HG02884 (cell line): ENCODE data around the gene DEPDC1B.
"Not testable (repeated sequence)": the region's sequence is repeated elsewhere in the genome, so short reads cannot be mapped to it uniquely, and the experiment has no call there.

Experiments used
- ATAC-seq: cut with Tn5 transposase; IDR thresholded peaks from one replicate; pipeline ENCODE4 v1.9.1; 2021; ENCODE audit warnings: mild to moderate bottlenecking, moderate library complexity; ENCODE audit not compliant: unreplicated experiment

The DEPDC1B gene

DNA sequence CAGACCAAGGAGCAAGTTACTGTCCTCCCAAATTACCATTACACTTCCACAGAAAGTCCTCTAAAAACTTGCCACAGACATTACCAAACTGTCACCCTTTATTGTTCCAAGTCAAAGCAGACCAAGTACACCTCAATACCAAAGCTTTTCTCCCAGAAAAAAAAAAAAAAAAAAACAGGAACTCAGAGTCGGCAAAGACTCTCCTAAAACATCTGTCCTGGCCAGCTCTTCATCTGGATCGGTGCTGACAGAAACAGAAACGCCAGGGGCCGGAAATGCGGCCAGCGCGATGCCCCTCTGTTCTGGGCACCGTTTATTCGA lies 718 bp downstream of the DEPDC1B start:
- no peak for ATAC-seq

DNA sequence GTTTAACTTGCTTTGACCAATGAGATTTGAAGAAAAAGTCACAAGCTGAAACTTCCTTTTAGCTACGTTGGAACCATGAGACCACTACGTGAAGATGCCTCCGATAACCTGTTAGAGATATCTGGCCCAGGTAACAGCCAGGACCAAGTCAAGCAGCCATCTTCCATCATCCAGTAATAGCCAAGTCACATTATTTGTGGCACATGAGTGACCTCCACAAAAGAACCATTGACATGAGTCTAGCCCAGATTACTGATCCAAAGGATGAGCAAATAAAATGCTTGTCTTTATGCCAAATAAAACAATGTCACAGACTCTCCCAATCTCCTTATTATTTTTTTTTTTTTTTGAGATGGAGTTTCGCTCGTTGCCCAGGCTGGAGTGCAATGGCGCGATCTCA lies 1.6 kb downstream of the DEPDC1B start:
- ATAC-seq, result no peak

GRCh38 chr5:60690326-60690725 lies 9.6 kb downstream of the DEPDC1B start:
- no peak for ATAC-seq

GRCh38 chr5:60688980-60689379 lies 11.0 kb downstream of the DEPDC1B start:
- ATAC-seq, result no peak

DNA sequence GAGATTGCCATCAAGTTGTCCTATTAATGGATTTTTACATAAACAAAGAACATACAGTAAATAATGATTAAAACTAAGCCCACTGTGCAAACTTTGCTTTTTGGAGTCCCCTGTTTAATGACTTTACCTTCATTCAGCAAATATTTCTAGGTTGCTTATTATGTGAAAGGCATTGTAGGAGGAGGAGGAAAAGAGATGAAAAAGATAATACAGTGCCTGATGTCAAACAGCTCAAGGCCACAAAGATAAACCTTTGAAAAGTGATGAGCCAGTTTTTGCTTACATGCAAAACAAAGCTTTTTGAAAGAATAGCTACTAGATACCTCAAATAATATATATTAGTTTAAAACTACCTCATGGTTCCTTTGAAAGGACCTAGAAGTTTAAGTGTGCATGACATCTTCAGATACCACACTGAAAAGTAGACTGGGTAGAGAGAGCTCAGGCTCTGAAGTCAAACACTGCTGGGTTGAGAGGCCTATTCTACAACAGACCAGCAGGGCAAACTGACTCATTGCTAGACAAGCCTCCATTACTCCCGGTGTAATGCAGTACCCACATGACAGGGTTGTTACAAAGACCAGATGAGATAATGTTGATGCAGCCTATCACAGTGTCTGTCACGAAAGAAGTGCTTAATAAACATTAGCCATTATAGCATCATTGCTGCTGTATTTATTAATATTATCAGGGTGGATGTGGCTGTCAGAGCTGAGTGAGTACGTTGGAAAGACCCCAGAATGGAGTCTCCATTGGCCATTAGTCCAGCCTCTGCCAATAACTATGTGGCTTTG lies 11.8 kb downstream of the DEPDC1B start:
- peak; percentile 99 for ATAC-seq

- ATAC-seq, result no peak
Measured at GRCh38 chr5:60686157-60686556, 13.8 kb downstream of the DEPDC1B start.

- no peak for ATAC-seq
Measured at GRCh38 chr5:60685700-60686099, 14.3 kb downstream of the DEPDC1B start.

DNA sequence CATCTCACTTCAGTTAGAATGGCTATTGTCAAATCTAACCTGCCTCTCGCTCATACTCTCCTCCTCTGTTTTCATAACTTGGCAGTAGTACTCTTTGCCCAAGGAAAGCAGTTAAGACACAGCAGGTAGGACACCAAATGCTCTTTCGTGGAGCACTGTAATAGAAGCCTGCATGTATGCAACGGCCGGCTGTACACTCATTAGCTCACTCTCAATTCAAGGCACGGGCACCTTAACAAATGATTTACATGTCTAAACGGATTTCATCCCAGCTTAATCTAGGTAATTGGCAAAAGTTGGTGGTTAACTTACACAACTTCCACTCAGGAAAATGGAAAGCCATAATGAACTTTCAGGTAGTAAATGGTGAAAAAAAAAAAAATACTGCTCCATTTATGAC lies 14.9 kb downstream of the DEPDC1B start:
- no peak for ATAC-seq

GRCh38 chr5:60682007-60682406 lies 18.0 kb downstream of the DEPDC1B start:
- not testable (repeated sequence) for ATAC-seq

DNA sequence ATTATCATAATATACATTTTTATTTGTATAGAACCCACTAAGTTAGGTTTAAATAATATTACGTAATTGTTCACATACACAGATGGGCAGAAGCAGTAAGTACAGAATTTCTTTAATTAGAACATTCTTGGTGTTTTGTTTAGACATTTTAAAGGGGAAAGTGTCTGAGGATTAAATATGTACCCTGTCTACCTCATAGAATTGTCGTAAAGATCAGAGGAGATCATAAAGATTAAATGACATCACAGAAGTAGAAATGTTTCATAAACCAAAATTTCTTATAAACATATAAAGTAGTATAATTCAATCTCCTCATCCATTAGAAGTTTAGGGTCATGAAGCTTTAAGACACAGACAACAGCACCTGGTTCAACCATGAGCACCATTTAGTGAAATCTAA lies 20.1 kb downstream of the DEPDC1B start:
- ATAC-seq, result no peak

- ATAC-seq, result peak; percentile 67
Measured at GRCh38 chr5:60677850-60678664, 21.9 kb downstream of the DEPDC1B start.

- ATAC-seq, result no peak
Measured at GRCh38 chr5:60675286-60675685, 24.7 kb downstream of the DEPDC1B start.

DNA sequence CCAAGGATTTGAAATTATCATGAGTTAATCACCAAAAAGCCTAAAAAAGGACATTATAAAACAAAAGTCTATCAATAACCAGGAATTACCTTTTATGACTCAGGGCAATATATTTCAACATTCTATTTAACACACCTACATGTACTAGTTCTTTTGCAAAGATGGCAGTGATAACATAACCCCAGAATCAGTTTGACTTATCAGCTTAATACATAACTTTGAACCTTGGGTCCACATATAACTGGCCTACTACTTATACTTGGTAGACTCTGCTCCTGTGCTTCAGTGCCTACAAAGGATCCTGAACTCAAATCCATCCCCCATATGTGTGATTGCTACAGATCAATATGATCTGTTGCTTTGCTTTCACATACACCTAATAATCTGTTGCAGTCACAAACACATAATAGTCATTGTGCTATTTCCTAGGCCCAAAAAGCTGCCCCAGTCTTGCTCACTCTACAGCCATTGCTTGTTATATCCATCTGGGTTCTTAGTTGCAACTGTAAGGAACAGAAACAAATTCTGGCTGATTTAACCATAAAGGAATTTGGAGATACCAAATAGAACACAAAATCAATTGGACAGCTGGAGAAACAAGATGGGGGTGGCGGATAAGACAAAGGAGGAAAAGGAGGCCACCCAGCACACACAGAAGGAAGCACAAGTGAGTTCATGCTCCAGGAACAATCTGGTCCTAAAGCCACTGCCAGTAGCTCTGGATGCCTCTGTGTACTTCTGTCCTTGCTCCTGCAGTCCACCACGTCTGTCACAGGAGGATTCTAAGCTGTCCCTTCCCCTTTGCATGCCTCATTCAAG lies 25.5 kb downstream of the DEPDC1B start:
- ATAC-seq, result no peak

DNA sequence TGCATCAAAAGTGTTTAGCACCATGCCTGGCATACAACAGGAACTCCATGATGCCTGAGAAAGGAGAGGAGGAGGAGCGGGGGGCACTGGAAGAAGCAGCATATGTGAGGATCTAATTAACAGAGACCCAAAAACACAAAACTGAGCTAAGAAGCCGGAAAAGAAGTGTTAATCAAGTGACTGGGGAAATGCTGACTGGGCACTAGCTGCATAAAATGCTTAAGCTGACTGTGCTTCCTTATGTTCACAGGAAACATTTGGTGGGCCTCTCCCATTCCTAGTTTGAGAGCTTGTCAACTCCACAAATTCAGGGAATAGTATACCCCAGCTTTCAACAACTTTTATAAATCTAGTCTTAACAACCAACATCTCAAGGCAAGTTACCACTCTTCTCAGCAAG lies 26.6 kb downstream of the DEPDC1B start:
- no peak for ATAC-seq

DNA sequence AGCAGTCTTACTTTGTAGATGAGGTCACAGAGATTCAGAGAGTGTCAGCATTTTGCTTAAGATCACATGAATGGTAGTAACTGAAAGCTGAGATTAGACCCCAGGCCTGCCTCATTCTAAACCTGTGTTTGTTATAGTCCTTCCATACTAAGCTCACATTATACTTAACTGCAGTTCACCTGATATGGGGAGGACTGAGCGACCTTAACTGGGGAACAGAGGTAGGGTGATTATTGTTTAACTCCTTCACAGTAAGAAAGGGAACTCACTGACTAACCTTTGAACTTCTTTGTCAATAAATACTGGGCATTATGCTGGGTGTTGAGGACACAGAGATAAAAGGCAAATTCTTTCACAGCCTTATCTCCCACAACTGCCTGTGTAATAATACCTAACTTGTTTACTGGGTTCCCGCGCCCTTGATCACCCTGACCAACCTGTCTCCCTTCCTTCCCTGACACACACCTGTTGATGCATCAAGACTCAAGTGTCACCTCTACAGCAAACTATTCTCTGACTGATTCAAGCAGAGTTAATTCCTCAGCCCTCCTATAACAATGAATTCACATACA lies 27.2 kb downstream of the DEPDC1B start:
- ATAC-seq, result no peak

- ATAC-seq, result no peak
Measured at GRCh38 chr5:60671899-60672692, 27.9 kb downstream of the DEPDC1B start.

DNA sequence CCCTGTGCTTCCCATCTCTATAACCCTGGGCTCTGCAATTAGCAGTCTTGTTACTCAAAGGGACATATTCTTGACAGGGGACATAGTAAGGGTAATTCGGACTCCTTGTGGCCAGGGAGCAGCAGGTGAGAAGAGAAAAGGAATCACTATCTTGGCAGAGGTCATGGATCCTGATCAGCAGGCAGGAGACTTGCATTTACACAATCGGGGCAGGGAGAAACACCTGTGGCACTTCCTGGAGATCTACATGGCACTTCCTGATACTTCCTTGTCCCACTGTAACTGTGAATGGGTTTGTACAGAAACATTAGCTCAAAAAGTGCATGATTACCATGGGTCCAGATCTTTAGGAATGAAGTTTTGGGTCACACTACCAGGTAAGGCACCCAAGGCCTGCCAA lies 29.2 kb downstream of the DEPDC1B start:
- no peak for ATAC-seq

DNA sequence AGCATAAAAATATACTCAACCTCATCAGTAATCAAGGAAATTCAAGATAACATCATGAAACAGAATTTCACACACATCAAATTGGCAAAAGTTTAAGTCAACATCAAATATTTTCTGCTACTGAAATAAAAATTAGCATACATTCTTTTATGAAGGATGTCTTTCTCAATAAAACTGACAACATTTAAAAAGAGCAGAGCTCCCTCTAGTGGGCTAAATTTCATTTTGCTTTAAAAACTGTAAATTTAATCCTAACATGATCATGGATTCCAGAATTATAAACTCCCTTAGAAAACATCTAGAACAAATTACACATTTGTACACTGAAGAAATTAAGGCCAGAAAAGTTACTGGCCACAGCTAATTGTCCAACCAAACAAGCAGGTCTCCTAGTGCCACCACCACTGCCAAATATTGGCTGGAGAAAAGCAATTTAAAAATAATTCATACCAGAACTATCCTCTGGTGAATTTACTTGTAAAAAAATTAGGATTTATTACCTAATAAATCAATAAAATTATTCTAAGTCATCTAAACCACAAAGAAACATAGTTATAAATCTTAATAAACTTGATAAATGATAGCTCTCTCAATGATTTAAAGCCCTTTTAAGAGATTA lies 31.2 kb downstream of the DEPDC1B start:
- ATAC-seq, result no peak

DNA sequence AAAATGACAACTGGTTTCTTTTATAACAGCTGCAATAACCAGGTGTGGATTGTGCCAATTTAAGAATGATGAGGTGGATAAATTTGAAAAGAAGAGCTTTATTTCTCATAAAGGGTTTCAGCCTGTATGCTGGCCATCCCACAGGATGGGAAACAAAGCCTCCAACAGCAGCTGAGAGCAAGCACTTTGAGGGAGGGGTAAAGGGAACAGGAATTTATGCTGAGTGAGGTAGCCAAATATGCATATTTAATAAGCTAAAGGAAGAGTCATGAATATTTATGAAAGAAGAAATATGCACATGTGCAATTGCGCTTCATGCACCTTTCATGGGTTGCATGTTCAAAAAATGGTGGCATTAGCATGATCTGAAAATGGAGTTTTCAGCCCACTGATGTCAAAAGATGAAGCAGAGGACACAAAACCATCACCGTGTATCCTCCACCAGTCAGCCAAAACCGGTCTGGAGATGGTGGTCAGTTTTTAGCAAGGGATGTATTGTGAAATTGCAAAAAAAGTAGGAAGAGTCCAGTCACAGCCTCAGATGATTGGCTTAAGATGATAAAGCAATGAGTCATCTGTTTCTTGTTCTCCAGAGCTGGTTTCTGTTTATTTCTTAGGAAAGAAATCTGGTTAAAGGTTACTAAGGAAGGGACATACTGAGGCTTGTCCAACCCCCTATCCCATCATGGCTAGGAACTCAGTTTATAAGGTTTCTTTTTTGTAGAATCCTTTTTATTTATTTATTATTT lies 47.9 kb downstream of the DEPDC1B start:
- ATAC-seq, result no peak
